Measurements from ENCODE around the gene NT5DC4.

The NT5DC4 gene

GRCh38 chr2:112788653-112789052 lies 67.8 kb downstream of the NT5DC4 start:
- no peak for DNase-seq
